Left ventricle myocardium superior (tissue), 1 donor: Measurements from ENCODE around the gene HLF. TPM values are rescaled to one million over a fixed set of nuclear protein-coding genes. Genes with fewer than 3 reads are reported as not detected.
A peak's percentile ranks its signal among the peaks of the same experiment; 100 is the strongest.

Experiments used
- ATAC-seq: fragments of 200-7000 bp; cut with Tn5 transposase; one replicate; pipeline ENCODE4 v1.9.1; 2020; ENCODE audit warnings: mild to moderate bottlenecking, moderate library complexity
- DNase-seq: peaks from one replicate; pipeline ENCODE4 v3.0.0-alpha.2; 2020
- intact Hi-C: fragments of 100-400 bp; cut with micrococcal nuclease; formaldehyde crosslinking; loops from one replicate; pipeline ENCODE4 v1.11.0; 2022
- total RNA-seq: library from RNA; stranded (reverse); fragmentation: NEBNext Ultra II Directional; extraction: Animal tissue kit (Norgen Biotek cat#: 25700); gene quantifications from one replicate; pipeline ENCODE4 v1.2.1, GENCODE V29; 2021
- donor health status: DM: no; HTN: yes; CAD: no; lungs with severe emphysema.

Gene HLF
- total RNA-seq, 1 donor from 2014 or later, result 38.8 TPM

DNA sequence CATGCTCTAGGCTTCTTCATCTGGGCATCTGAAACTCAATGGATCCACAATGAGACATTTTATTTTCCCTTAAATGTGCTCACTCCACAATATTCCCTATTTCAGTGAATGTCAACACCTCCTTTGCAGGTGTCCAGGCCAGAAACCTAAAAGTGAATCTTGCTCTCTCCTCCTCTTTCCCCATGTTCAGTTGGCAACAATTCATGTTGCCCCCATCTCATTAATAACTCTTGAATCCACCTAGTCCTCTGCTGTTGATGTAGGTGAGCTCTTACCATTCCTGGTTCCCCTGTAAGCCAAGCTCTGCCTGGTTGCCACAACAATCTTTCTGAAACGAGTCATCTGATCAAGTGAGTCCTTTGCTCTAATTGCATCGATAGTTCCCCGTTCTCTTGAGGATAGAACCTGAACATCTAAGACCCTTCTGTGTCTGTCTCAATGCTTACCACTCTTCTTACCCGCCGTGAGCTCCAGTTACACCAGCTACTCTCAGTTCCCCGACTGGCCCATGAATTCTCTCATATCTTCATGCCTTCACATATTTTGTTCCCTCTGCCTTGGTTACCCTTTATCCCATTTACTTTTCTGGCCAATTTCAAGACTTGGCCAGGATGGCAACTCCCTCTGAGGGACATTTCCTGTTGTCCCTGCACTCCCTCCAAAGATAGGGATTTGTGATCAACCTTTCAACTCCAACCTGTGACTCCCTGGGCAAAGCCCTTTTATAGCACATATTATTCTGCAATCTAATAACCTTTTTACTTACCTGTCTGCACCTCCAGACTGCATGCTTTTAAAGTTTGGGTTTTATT is 35.9 kb downstream of the HLF start:
- ATAC-seq (no peak), DNase-seq (no peak)
- intact Hi-C loops, result no loop called here

- intact Hi-C loops, result no loop called here
Observed at GRCh38 chr17:55301521-55302406, 37.0 kb downstream of the HLF start.

GRCh38 chr17:55302407-55302787 is 37.6 kb downstream of the HLF start:
- intact Hi-C loops, result no loop called here
- DNase-seq (no peak), ATAC-seq (no peak)

More at GRCh38 chr17:55301521-55302406, 37.0 kb downstream of the HLF start:
- DNase-seq (no peak), ATAC-seq (peak; percentile 83)

DNA sequence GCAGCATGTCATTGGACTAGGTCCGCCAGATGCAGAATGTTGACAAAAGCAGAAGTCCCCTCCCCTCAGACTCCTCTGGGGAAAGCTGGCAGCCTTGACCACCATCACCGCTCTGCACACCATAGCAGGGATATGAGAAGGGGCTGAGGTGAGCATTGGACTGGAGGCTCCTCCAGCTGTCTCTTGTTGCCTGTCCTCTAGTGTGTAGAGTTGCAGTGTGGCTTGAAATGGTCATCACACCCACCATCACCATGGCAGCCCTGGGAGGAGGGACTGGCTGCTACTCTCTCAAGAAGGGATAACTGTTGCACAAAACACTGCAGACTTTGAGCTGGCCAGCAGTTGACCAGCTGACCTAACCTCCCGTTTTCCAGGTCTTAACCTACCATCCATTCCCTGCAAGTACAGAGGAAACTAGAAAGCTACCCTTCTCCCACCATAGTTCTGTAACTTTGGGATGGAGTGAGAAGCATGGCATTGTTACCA is 38.3 kb downstream of the HLF start:
- ATAC-seq, result no peak
- no peak for DNase-seq
- intact Hi-C loops, result no loop called here

DNA sequence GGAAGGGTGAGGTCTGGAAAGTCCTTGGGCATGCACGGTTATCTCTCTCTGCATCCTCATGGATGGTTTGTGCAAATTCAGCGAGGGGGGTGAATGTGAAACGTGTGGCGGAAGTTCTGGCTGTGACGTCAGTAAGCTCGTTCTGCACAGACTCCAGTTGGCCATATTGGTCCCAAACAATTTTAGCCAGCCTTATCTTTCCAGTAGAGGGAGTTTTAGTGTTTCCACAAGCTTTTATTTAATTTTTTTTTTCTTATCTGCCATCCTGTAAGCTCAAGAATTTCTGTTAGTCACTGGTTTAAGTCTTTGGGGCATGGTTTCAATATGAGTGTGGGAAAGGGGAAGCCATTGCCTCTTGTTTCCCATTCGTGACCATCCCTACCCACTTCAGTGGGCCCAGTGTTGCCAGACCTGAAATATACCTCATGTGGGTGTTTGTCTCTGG is 39.0 kb downstream of the HLF start:
- no peak for ATAC-seq
- intact Hi-C loops, result no loop called here
- no peak for DNase-seq

GRCh38 chr17:55304171-55304859 is 39.6 kb downstream of the HLF start:
- ATAC-seq (no peak), DNase-seq (no peak)
- intact Hi-C loops, result no loop called here

DNA sequence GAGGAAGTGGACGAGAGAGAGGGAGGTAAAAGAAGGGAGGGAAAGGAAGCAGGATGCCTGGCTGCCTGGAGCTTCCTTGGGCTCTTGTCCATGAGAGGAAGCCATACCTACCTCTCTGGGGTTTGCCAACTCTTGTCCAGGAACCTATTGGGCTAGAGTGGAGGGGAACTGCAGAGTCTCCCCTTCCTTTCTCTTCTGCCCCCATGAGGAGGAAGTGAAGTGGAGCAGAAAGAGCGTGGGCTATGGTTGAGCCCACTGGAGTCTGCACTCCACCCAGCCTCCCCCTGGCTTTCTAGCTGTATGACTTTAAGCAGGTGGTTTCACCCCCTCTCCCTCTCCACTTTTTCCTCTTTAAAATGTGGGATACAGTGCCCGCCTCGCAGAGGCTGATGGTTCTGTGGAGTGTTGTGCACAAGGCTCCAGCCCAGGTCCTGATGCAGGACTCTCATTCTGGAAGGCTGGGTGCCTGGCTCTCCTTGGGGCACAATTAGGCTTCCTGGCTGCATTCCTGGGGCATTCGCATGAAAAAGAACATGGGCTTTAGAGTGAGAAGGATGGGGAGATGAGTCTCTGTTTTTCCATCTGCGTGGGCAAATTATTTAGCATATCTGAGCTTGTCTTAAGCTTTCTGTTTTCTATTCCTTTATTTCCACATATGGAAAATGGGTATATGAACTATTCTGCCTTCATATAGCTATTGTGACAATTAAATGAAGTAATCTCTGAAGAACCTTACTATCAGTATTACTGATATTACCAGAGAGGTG is 40.7 kb downstream of the HLF start:
- intact Hi-C loops, result no loop called here
- DNase-seq (no peak), ATAC-seq (no peak)

DNA sequence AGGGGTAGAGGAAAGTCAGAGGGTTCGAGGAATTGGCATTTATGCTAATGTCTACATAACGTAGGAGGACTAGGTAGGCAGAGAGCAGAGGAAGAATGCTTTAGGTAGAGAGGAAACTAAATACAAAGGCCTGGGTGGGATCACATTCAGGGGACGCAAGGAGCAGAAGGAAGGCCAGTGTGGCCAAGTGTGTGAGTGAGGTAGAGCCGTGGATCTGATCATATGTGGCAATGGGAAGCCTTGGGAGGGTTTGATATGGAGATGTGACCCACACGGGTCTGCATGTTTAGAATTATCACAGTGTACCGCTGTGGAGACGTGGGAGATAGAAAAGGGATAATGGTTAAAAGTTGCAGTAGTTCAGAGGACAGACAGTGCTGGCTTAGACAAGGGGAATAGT is 43.1 kb downstream of the HLF start:
- DNase-seq (no peak), ATAC-seq (no peak)
- intact Hi-C loops, result no loop called here

GRCh38 chr17:55308613-55309391 is 44.0 kb downstream of the HLF start:
- intact Hi-C loops, result no loop called here
- ATAC-seq, result no peak
- DNase-seq, result no peak

- intact Hi-C loops, result no loop called here
- ATAC-seq (no peak), DNase-seq (no peak)
Observed at GRCh38 chr17:55311767-55312375, 47.1 kb downstream of the HLF start.

DNA sequence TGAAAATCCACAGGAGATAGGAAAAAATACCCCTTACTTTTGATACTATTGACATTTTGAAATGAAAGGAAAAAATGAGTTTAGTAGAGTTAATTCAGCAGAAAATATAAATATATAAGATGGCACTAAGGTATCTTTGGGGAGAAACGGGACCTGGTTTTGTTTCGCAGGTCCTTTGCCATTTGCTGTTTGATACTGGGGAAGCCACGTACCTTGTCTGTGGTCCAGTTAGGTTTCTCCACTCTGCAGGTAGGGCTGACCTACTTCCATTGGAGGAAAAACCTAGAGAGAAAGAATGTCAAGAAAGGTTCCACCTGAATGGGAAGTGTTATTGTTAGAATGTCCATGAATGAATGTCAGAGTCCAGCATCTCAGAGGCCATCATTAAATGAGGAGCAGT is 48.1 kb downstream of the HLF start:
- intact Hi-C loops, result no loop called here
- DNase-seq (no peak), ATAC-seq (no peak)

GRCh38 chr17:55314061-55314783 is 49.5 kb downstream of the HLF start:
- no peak for ATAC-seq
- intact Hi-C loops, result no loop called here
- DNase-seq, result no peak

GRCh38 chr17:55314784-55315491 is 50.2 kb downstream of the HLF start:
- ATAC-seq, result no peak
- intact Hi-C loops, result no loop called here
- DNase-seq, result no peak

GRCh38 chr17:55316499-55316898 is 51.7 kb downstream of the HLF start:
- ATAC-seq (no peak), DNase-seq (no peak)
- intact Hi-C loops, result no loop called here

GRCh38 chr17:55317284-55317683 is 52.5 kb downstream of the HLF start:
- DNase-seq, result no peak
- intact Hi-C loops, result no loop called here
- ATAC-seq, result no peak

DNA sequence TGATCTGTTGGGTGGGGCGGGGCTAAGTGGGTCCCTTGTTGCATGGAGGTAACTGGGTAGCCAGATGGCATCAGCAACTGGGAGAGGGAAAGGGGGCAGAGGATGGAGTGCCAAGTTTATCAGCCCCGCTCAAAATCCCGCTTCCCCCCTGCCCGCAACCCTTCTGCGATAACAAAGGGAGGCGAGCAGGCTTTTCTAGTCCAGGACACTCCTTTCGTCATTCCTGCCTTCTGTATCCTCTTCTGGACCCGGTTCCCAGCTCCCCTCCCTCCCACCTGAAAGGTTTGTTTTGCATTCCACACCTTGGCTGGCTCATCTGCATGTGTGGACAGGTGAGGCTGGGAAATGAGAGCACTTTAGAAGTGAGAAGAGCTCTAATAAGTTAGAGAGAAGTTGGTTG is 53.3 kb downstream of the HLF start:
- ATAC-seq (no peak), DNase-seq (no peak)
- intact Hi-C loops, result no loop called here
